GM19238 (cell line): Measurements from ENCODE around the gene RBM8A.
"Not testable (repeated sequence)": the region's sequence is repeated elsewhere in the genome, so short reads cannot be mapped to it uniquely, and the experiment has no call there.

ENCODE experiments used
- DNase-seq: peaks from one replicate; pipeline ENCODE4 v3.0.0; 2011; ENCODE audit warnings: low spot score; ENCODE audit not compliant: insufficient read length

RBM8A gene

GRCh38 chr1:145956781-145957442 is 29.6 kb upstream of the RBM8A start:
- no peak for DNase-seq

GRCh38 chr1:145956361-145956760 is 29.1 kb upstream of the RBM8A start:
- no peak for DNase-seq

- DNase-seq: no peak
Measured at GRCh38 chr1:145955436-145955835, 28.2 kb upstream of the RBM8A start.

- no peak for DNase-seq
Measured at GRCh38 chr1:145953861-145954260, 26.6 kb upstream of the RBM8A start.

GRCh38 chr1:145952903-145953302 is 25.6 kb upstream of the RBM8A start:
- DNase-seq: no peak

- no peak for DNase-seq
Measured at GRCh38 chr1:145951526-145951925, 24.2 kb upstream of the RBM8A start.

- DNase-seq: no peak
Measured at GRCh38 chr1:145949219-145949618, 21.9 kb upstream of the RBM8A start.

GRCh38 chr1:145947551-145947950 is 20.3 kb upstream of the RBM8A start:
- DNase-seq: no peak

GRCh38 chr1:145946477-145946986 is 19.2 kb upstream of the RBM8A start:
- no peak for DNase-seq

GRCh38 chr1:145944532-145944931 is 17.2 kb upstream of the RBM8A start:
- no peak for DNase-seq

GRCh38 chr1:145942871-145943270 is 15.6 kb upstream of the RBM8A start:
- DNase-seq: no peak

GRCh38 chr1:145942405-145942804 is 15.1 kb upstream of the RBM8A start:
- no peak for DNase-seq

GRCh38 chr1:145937436-145937835 is 10.2 kb upstream of the RBM8A start:
- DNase-seq: no peak

- no peak for DNase-seq
Measured at GRCh38 chr1:145936247-145936646, 9.0 kb upstream of the RBM8A start.

GRCh38 chr1:145935708-145936107 is 8.4 kb upstream of the RBM8A start:
- DNase-seq: no peak

GRCh38 chr1:145932522-145933009 is 5.3 kb upstream of the RBM8A start:
- not testable (repeated sequence) for DNase-seq

- DNase-seq: no peak
Measured at GRCh38 chr1:145927916-145928643, 796 bp upstream of the RBM8A start.

- DNase-seq: no peak
Measured at GRCh38 chr1:145926686-145927062, 610 bp downstream of the RBM8A start.

GRCh38 chr1:145922266-145922665 is 5.0 kb downstream of the RBM8A start:
- no peak for DNase-seq

GRCh38 chr1:145920297-145920696 is 7.0 kb downstream of the RBM8A start:
- not testable (repeated sequence) for DNase-seq

- no peak for DNase-seq
Measured at GRCh38 chr1:145918992-145919939, 8.0 kb downstream of the RBM8A start.
